PFSK-1 (cell line): ENCODE data around the gene CUX1.

ENCODE experiments used
- FOXP2 ChIP-seq: optimal IDR thresholded peaks from 2 replicates; pipeline ENCODE3; 2011; ENCODE audit warnings: borderline replicate concordance, control low read depth, inconsistent platforms; ENCODE audit not compliant: insufficient read depth; ENCODE audit errors: extremely low read length, extremely low read depth
- POLR2AphosphoS5 ChIP-seq: IDR thresholded peaks from 2 replicates; pipeline ENCODE4 v1.6.1; 2012; ENCODE audit warnings: low read depth, mild to moderate bottlenecking, control low read depth, low read length, moderate library complexity
- REST ChIP-seq, 2 experiments: IDR thresholded peaks; 2 replicates each; pipeline versions ENCODE4 v1.6.1 to v1.8.0; 2011 to 2012; ENCODE audit warnings: low read depth in 2 of 2, low read length in 2 of 2, control low read depth in 1 of 2, inconsistent platforms in 1 of 2, mild to moderate bottlenecking in 1 of 2, moderate library complexity in 1 of 2; ENCODE audit not compliant: insufficient read depth in 1 of 2
- SIN3A ChIP-seq: IDR thresholded peaks from 2 replicates; pipeline ENCODE4 v1.6.1; 2012; ENCODE audit warnings: mild to moderate bottlenecking, low read length, moderate library complexity, borderline replicate concordance; ENCODE audit not compliant: insufficient read depth
- TAF1 ChIP-seq: IDR thresholded peaks from 2 replicates; pipeline ENCODE4 v1.6.1; 2012; ENCODE audit warnings: low read length, control low read depth, borderline replicate concordance; ENCODE audit not compliant: insufficient read depth

Gene CUX1

DNA sequence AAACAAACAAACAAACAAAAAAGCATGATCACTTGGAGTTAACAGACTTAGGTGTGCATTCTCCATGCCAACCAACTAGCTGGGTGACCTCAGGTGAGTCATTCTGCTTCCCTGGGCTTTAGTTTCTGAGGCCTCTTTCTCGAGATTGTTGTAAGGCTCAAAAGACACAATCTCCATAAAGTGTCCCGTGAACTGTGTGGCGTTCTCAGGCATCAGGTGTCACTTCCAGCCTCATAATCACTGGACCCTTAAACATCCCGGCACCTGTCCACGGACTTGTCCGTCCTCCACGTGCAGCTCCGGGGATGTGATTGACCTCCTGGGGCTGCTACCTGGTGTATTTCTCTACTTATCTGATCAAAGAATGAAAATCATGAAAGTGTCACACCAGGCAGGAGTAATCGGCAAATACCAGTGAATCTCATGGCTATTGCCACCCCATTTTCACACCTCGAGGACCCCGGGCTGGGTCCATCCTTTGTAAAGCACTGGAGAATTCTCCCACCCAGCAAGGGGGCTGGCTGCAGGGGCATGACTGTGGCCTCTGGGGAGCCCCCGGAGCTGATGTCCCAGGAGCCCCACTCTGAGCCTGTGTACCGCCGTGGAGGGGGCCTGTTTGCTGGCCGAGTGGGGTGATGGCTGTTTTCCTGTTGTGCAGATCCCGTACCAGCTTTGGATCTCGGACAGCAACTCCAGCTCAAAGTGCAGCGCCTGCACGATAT, 279.4 kb downstream of the CUX1 start:
- TF ChIP-seq SIN3A = no peak
- TF ChIP-seq REST (IDR thresholded peaks at IDR 0.05; ENCODE audit: insufficient read depth in 1 of 2, low read depth in 2 of 2, low read length in 2 of 2) = no peak
- no peak for TF ChIP-seq POLR2AphosphoS5
- no peak for TF ChIP-seq TAF1
- no peak for TF ChIP-seq FOXP2

DNA sequence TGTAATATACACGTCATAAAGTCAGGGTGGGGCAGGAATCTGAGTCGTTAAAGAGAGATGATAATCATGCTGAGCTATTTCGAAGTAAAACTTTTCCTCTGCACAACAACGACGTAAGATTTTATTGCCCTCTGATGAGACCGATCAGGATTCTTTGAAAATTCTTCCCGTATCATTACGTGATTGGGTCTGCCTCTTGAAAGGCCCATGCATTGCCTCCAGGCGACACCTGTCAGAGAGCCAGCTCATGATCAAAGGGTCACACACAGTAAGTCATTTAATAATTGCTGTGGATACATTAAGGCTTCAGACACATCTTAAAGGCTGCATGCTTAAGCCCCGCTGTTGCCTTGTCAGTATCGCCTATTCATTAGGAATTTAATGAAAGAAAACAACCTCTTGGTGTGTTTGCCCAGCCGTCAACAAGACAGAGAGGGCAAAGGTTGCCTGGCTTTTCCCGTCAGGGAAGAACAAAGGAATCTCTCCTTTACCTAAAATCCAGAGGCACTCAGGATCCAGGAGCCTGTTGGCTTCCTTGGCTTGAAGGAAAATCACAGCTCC, 280.3 kb downstream of the CUX1 start:
- TF ChIP-seq REST (IDR thresholded peaks at IDR 0.05; ENCODE audit: insufficient read depth in 1 of 2, low read depth in 2 of 2, low read length in 2 of 2) = no peak
- TF ChIP-seq SIN3A = no peak
- TF ChIP-seq TAF1 = no peak
- TF ChIP-seq POLR2AphosphoS5 = no peak
- TF ChIP-seq FOXP2 = no peak

DNA sequence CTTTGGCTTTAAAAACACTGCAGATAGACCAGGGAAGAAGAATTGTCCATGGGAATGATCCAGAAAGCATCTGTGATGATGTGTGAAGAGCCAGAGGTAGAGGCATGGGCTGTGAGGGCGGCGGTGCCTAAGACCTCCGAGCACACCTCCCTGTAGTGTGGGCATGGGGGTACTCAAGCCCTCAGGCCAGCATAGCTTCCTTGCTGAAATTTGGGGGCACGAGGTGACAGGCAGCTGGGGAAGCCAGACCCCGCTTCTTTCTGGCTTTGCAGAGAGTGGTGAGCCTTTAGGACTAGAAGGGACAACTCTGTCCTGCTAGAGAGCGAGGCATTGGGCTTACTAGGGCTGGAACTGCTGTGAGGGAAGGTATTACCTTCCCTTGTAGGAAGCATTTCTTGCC, 281.6 kb downstream of the CUX1 start:
- TF ChIP-seq FOXP2 (no peak), TAF1 (no peak), POLR2AphosphoS5 (no peak), SIN3A (no peak), REST (IDR thresholded peaks at IDR 0.05; ENCODE audit: insufficient read depth in 1 of 2, low read depth in 2 of 2, low read length in 2 of 2) (no peak)

DNA sequence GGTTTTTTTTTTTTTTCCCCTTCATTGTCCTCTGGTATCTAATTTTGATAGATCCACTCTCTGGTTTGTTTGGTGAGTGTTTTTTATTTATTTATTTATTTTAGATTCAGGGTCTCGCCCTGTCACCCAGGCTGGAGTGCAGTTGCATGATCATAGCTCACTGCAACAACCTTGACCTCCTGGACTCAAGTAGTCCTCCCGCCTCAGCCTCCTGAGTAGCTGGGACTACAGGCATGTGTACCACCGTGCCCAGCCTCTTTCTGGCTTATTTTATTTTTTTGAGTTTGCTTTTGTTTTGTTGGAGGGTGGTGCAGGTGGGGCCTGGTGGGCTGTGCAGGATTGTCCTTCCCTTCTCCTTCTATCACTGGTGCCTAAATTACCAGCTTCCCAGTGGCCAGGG, 282.0 kb downstream of the CUX1 start:
- no peak for TF ChIP-seq REST (IDR thresholded peaks at IDR 0.05; ENCODE audit: insufficient read depth in 1 of 2, low read depth in 2 of 2, low read length in 2 of 2)
- no peak for TF ChIP-seq SIN3A
- TF ChIP-seq TAF1 = no peak

DNA sequence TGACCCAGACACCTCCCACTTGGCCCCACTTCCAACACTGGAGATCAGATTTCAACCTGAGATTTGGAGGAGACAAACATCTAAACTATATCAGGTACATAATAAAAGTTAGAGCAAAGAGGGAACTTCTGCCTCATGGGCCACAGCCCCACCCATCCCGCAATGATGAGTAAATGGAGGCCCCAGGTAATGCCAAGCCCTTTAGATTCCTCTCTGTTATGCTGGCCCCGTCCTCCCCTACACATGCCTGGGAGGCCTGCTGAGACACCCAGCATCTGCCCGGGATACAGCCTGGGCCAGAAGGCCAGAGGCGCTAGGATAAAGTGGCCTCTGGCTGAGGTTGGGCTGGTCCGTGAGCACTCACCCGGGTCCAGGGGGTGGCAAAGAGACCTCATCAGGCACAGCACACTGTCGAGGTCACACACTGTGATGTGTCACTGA, 283.7 kb downstream of the CUX1 start:
- TF ChIP-seq TAF1 (no peak), FOXP2 (no peak), REST (IDR thresholded peaks at IDR 0.05; ENCODE audit: insufficient read depth in 1 of 2, low read depth in 2 of 2, low read length in 2 of 2) (no peak), SIN3A (no peak), POLR2AphosphoS5 (no peak)
